Bronchial epithelial cell (primary cell): ENCODE data around the gene FLNA. TPM values are rescaled to one million over a fixed set of nuclear protein-coding genes. Genes with fewer than 3 reads are reported as not detected.

ENCODE experiments used
- DNase-seq: peaks from one replicate; pipeline ENCODE4 v3.0.0-alpha.2; 2010; ENCODE audit warnings: low read depth
- FAIRE-seq: peaks from 2 replicates; lab custom pipeline; 2011; peaks lifted over from hg19 to GRCh38; lab: Jason Lieb, UNC
- H3K27me3 ChIP-seq: 2 replicates; pipeline ENCODE4 v1.5.1; 2011; ENCODE audit warnings: low read length; ENCODE audit not compliant: control insufficient read depth, insufficient read depth
- H3K36me3 ChIP-seq: 2 replicates; pipeline ENCODE4 v1.5.1; 2011; ENCODE audit warnings: low read length; ENCODE audit not compliant: control insufficient read depth, insufficient read depth
- H3K4me3 ChIP-seq: 2 replicates; pipeline ENCODE4 v1.5.1; 2011; ENCODE audit warnings: mild to moderate bottlenecking, low read depth, low read length, control low read depth
- CTCF ChIP-seq: IDR thresholded peaks from 2 replicates; pipeline ENCODE4 v1.5.1; 2011; ENCODE audit warnings: mild to moderate bottlenecking, moderate library complexity, low read length, control low read depth, inconsistent platforms; ENCODE audit not compliant: insufficient read depth, severe bottlenecking
- total RNA-seq: library from RNA; depleted of rRNA; stranded (reverse); fragments of >200 nt; gene quantifications from 2 replicates; pipeline ENCODE4 v1.2.1, GENCODE V29; 2014

FLNA gene
- total RNA-seq, 1 donor from 2014 or later: 858 TPM

DNA sequence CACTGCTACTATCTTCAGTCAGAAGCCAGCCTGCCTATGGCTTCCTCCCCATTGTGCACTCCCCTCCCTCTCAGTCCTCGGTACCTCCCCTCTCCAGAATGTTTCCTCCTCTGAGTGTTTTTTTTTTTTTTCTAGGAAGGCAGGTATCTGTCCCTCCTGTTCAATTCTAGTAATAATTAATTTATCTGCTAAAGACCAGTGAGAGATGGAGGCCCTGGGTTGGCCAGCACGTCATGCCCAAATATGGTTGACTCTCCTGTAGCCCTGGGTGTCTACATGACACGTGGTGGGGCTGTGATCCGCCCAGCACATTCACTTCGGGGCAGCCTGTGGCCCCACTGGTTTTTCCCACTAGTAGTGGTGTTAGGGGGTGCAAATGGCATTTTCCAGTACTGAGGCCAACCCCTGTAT is 1.8 kb downstream of the FLNA start:
- H3K36me3 ChIP-seq: peaks cover 3% of the 10 kb centered on the region
- H3K4me3 ChIP-seq: no peak overlapping the region
- peak; percentile 44 for DNase-seq
- no peak for FAIRE-seq
- H3K27me3 ChIP-seq: no peaks in the 10 kb centered on the region
- TF ChIP-seq CTCF: no peak

DNA sequence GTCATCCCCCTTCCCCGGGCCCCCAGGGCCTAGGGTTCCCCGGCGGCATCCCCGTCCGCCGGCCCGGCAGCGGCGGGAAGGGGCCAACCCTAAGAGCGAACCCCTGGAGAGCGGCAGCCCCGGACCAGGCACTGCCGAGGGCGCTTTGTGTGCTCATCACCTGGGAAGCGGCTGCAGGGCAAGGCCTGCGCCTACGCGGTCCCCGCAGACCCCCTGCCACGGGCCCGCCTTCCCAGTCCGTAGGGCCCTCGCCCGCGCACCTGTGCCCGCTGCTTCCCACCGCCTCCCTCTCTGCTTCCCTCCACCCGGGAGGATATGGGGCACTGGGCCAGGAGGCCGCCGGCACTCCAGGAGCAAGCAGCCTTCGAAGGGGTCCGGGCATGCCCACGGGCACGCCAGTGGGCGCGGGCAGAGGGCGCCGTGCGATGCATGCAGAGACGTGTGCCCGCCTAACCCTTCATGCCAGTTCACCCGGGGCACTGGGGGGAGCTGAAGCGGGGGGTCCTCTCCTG is 2.6 kb downstream of the FLNA start:
- H3K27me3 ChIP-seq: no peaks in the 10 kb centered on the region
- peak overlapping the region; percentile 85 for H3K4me3 ChIP-seq
- DNase-seq: no peak
- H3K36me3 ChIP-seq: peaks cover 9% of the 10 kb centered on the region
- no peak for FAIRE-seq
- TF ChIP-seq CTCF: no peak

DNA sequence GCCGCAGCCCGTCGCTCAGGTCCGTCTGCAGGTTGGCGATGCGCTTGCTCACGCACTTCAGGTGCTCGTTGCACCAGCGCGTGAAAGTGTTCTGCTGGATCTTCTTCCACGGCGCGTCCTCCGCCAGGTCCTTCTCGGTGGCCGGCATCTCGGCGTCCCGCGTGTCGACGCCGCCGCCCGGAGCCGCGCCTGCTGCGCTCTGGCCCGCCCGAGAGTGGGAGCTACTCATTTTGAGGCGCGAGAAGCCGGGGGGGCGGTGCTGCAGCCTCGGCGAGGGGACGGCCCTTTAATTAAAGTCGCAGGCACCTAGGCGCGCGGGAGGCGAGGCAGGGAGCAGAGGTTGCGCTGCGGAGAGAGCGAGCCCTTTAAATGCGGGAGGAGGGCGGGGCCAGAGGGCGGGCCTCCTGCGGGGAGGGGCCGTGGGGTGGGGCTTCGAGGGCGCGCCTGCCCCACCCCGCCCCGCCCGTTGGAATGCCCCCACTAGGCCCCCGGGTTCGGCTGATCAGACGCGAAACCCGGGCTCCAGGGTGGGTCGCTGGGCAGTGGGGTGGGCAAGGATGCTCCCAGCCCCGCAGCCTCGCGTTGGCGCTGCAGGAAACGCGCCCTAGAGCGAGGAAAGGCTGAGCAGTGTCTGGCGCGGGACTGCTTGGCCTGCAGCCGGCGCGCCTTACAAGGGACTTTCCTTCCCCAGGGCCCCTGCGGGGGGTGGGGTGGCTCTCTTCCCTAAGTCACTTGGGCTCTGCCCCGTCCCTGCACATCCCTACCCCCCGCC is 3.2 kb downstream of the FLNA start:
- Histone ChIP-seq H3K36me3 (peaks cover 14% of the 10 kb centered on the region), H3K27me3 (no peaks in the 10 kb centered on the region), H3K4me3 (peak overlapping the region; percentile 85)
- no peak for FAIRE-seq
- DNase-seq: peak; percentile 66
- no peak for TF ChIP-seq CTCF

DNA sequence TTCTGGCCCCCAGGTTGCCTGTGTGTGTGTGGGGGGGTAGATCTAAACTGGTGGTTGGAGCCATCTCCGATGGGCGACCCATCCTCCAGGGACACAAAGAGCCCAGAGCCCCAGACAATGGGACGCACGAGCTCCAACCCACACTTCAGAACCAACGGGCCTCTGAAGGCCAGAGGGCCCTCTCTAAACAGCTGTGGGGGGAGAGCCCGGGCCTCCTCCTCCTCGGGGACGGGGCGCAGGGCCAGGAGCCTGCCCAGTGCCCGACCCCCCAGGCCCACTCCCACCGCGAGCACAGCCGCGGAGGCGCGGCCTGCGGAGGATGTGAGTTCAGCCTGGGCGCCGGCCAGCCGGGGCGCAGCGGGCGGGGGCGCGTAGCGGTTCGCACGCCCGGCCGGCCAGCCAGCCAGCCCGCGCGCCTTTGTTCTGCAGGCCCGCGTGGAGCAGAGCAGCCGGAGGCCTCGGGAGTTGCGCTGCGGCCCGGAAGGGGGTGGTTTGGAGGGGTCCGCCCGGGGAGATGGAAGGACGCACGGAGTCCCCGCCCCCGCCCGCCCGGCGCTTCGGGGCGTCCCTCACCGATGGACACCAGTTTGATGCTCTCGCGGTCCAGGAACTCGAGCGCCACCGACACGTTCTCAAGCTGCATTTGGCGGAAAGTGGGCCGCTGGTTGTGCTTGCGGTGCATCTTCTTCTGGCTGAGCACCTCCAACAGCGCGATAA is 4.0 kb downstream of the FLNA start:
- no peak for TF ChIP-seq CTCF
- H3K4me3 ChIP-seq: peak overlapping the region; percentile 85
- H3K27me3 ChIP-seq: no peaks in the 10 kb centered on the region
- DNase-seq (no peak), FAIRE-seq (no peak)
- H3K36me3 ChIP-seq: peaks cover 20% of the 10 kb centered on the region

GRCh38 chrX:154369449-154370299 is 4.8 kb downstream of the FLNA start:
- DNase-seq (peak; percentile 77), FAIRE-seq (no peak)
- Histone ChIP-seq H3K27me3 (no peaks in the 10 kb centered on the region), H3K4me3 (peak overlapping the region; percentile 85), H3K36me3 (peaks cover 23% of the 10 kb centered on the region)
- TF ChIP-seq CTCF: no peak
